ENCODE data around the gene RSPH10B2.
"Not testable (repeated sequence)": the region's sequence is repeated elsewhere in the genome, so short reads cannot be mapped to it uniquely, and the experiment has no call there.

RSPH10B2 gene

DNA sequence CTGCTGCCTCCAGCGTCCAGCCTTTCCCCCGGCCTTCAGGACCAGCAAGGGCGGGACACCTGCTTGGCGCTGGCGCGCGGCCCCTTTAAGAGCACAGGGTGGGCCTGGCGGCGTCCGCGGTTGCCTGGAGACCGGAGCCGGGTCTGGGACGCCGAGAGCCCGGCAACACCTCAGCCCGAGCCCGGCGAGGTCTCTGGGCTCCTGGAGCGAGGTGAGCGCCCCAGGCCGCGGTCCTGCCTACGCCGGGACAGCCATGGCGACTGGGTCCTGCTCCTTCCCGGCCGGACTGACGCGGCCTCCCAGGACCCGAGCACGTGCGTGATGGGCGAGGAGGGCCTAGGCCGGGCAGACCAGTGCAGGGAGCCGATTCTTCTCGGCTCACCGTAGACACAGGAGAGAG is at the start of gene RSPH10B2:
Gene RSPH10B2 (plus strand): TSS at position 140 of the 400 bp plus-strand sequence. CDS start 3,575 bp downstream, outside the sequence.
- DNase-seq: not testable (repeated sequence)

DNA sequence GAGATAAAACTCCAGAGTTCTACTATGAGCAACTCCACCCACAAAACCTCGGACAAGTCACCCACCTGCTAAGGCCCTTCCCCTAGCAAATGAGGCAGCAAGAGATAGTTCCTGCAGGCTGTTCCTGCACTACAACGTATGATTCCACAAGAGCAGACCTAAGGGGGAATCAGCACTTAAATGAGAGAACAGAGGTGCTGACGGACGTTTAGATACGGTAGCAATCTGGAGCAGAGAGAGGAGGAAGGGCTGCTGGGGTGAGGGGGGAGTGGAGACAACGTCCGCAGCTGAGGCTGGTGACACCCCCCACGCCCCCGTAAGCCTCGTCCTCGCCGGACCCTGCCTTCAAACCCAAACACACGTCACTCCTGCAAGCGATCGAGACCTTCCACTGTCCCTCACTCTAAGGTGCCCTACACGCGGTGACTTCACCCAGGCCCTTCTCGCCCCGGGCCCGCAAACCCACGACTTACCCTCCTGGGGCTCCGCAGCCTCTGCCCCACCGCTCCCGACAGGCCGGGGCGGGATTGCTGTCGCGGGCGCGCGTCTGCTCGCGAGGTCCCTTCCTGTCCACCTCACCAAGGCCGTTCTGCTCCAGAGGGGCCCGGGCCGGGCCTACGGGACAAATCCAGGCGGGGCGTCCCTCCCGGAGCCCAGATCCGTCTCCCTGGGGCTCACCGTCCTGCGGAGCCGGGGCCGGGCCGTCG is 47.8 kb upstream of the RSPH10B2 start:
- no peak for DNase-seq

DNA sequence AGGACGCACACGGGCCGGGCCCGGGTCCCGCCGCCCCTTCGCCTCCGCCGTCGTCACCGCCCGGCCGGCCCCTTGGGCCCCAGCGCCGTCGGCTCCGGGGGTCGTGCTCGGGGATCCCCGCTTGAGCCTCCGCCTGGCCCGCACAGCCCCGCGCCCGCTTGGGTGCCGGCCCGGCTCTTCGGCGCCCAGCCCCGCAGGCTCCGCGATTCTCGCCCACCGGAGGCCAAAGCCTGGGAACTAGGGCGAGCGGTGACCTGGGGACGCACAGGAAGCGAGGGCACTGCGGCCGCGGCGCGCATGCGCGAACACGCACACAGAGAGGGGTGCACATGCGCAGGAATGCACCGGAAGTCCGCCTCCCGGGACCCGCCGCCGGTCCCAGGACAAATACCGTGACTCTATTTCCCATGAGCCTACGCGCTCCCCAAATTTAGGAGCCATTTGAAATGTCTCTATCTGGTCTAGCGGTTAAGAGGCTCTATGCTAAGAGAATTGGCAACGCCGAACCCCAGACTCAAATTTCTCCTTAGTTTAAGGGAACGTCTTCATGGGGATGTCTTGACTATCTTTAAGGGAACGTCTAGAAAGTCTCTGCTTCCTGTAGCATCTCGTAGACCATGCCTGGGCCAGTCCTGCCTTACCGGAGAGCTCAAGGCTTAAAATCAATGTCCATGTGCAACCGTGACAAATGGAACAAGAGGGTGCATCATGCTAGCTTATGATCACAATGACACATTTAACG is 47.1 kb upstream of the RSPH10B2 start, which contains the start of gene ZNF12:
Gene ZNF12 (minus strand): TSS at position 282 of the 742 bp plus-strand sequence. CDS start 1,774 bp downstream, outside the sequence.
- DNase-seq: peak; percentile 46

DNA sequence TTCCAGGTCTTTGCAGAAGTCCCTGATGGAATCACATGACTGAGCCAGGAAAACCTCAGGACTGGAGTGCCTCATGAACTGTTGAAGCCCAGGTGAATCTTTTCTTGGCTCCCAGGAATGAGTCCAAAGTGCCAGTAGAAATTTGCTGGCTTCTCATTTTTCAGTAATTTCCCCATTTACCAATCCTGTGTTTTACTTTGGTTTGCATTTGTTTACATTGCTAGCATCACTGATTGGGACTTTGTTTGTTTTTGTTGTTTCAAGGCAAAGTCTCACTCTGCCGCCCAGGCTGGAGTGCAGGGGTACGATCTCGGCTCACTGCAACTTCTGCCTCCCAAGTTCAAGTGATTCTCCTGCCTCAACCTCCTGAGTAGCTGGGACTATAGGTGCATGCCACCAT is 45.6 kb upstream of the RSPH10B2 start:
- no peak for DNase-seq

DNA sequence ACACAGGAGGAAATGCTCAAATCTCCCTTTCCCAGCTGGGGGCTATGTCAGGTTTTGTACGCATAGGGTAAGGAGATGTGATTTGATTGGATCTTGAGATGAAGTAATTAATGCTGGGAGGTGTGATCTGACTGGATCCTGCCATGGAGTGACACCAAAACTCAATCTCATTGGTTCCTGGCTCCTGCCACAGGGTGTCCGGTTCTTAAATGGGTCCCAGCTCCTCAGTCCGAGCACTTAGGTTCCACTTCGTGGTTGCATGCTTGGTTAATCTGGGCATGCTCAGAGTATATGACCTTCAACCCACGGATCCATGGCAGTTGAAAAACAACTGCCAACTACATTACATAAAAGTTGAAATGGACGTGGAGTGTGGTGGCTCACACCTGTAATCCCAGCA is 44.1 kb upstream of the RSPH10B2 start:
- no peak for DNase-seq

DNA sequence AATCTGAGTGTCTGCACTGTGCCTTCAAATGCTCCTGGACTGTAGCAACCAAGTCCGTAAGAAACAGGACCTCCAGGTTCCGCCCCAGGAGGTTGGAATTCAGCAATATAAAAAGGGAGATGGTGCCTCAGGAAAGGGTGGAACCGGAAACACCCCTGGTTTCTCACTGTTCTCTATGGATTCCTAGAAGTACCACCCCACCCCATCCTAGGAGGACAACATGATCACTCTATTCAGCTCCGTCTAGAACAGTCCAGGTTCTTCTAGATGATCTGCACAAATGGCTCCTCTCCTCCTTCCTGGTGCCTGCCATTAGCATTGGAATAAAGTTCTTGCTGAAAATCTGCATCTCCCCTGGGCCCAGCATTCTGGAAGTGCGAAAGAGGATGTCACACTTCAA is 39.5 kb upstream of the RSPH10B2 start:
- no peak for DNase-seq

DNA sequence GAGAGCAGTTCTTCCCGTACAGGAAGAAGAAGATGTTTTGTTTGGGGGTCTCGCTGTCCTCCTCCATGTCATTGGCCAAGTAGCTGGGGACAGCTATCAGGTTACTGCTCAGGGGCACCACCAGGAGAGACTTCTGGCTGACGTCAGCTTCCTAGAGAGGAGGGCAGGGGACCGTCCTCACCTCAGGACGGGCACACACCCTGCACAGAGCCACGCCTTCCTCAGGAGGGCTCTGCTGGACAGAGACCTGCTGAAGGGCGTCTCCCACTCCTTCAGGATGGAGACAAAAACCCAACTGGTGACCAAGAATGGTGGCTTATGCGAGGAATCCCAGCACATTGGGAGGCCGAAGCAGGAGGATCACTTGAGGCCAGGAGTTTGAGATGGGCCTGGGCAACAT is 38.0 kb upstream of the RSPH10B2 start:
- DNase-seq: not testable (repeated sequence)

DNA sequence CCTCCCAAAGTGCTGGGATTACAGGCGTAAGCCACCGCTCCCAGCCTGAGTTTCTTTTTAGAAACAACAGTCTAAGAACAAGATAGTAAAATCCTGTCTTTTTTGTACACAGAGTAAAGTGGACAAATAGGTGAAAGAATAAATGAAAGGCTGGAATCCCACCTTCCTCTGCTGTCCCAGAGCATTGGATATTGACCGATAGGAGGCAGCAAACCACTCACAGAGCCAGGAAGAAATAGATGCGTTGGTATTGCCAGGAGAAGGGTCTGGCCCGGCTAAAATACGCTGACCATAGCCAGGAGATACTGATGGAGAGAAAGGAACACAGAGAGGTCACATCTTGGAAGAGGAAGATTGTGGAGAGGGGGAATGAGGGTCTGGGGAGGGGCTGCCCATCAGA is 35.8 kb upstream of the RSPH10B2 start:
- DNase-seq: no peak

DNA sequence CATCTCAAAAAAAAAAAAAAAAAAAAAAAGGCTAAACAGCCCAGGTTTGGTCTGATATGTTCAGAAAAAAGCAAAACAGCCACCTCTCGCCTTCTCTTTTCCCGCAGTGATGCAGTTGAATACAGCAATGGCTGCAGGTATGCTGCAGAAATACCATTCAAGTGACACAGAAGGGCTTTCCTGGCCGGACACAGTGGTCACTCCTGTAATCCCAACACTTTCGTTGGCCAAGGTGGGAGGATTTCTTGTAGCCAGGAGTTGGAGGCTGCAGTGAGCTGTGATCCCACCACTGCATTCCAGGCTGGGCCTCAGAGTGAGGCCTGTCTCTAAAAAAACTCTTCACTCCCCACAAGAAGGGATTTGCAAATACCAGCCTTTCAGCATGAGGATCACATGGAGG is 29.6 kb upstream of the RSPH10B2 start:
- not testable (repeated sequence) for DNase-seq

DNA sequence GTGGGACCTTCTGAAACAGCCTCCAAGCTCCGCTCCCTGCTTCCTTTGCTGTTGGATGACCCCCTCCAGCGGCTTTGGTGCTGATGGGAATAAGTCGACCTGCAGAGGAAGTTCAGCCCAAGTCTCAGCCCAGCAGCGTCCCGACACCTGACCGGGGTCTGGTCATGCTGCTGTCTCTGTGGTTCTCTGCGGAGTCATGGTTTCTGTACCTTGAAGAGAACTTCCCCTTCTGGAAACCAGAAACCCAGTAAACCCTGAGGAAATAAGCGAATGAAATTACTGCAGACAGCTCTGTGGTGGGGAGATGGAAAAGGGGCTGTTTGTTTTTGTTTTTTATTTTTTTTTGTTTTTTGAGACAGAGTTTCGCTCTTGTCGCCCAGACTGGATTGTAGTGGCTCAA is 28.9 kb upstream of the RSPH10B2 start:
- no peak for DNase-seq

DNA sequence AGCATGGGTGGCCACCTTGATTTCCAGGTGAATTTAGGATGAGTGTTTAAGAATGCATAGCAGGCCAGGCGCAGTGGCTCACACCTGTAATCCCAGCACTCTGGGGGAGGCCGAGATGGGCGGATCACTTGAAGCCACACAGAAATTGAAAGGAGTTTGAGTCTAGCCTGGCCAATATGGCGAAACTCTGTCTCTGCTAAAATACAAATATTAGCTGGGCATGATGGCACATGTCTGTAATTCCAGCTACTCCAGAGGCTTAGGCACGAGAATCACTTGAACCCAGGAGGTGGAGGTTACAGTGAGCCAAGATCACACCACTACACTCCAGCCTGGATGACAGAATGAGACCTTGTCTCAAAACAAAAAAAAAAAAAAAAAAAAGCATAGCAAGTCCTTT is 27.6 kb upstream of the RSPH10B2 start:
- not testable (repeated sequence) for DNase-seq

DNA sequence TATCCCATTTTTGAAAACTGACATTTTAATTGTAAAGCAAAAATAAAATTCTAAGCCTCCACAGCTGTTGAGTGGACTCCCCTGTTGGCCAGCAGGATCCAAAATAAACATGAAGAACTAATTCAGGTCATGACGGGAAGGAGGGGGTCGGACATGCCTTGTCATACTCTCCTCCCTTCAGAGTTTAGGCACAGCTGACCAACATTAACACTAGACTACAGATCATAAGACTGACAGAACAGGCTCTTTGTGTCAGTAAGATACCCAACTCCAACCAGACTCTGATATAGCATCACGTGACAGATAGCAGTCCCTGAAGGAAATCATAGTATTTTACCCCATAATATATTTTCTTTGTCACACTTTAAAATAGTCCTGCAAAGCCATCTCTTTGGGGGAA is 26.2 kb upstream of the RSPH10B2 start:
- DNase-seq: no peak

DNA sequence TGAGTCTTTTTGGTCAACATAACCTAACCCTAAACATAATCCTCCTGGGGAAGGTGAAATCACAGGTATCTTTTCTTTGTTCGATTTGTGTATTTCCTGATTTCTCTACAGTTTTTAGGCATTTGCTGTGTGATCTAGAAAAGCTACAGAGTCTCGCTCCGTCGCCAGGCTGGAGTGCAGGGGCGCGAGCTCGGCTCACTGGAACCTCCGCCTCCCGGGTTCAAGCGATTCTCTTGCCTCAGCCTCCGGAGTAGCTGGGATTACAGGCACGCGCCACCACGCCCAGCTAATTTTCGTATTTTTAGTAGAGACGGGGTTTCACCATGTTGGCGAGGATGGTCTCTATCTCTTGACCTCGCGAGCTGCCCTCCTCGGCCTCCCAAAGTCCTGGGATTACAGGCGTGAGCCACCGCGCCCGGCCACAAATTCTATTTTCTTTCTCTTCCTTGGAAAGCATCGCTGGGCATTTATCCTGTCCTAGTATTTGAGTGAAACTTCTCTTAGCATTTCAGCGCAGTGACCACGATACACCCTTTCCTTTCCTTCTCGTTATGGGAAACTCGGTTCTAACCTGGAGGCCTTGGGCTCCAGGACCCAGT is 24.9 kb upstream of the RSPH10B2 start:
- not testable (repeated sequence) for DNase-seq

DNA sequence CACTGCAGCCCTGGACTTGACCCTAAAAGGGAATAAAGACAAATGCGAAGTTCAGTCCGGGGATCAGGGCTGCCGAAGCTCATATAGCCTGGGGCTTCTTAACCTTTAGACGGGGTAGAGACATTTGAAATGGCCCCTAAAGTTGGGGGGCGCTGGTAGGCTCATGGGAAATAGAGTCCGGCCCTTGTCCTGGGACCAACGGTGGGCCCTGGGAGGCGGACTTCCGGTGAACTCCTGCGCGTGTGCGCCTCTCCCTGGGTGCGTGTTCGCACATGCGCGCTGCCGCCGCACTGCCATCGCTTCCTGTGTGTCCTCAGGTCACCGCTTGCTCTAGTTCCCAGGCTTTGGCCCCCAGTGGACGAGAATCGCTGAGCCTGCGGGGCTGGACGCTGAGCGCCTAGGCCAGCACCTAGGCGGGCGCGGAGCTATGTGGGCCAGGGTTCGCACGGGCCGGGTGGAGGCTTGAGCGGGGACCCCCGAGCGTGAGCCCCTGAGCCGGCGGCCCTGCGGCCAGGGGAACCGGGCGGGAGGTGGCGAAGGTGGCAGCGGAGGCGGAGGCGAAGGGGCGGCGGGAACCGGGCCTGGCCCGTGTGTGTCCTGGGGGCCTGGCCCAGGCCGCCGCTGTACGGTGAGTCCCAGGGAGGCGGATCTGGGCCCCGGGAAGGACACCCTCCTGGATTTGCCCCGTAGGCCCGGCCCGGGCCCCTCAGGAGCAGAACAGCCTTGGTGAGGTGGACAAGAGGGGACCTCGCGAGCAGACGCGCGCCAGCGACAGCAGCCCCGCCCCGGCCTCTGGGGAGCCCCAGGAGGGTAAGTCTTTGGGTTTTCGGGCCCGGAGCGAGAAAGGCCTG is 24.2 kb upstream of the RSPH10B2 start:
- DNase-seq: peak; percentile 32

DNA sequence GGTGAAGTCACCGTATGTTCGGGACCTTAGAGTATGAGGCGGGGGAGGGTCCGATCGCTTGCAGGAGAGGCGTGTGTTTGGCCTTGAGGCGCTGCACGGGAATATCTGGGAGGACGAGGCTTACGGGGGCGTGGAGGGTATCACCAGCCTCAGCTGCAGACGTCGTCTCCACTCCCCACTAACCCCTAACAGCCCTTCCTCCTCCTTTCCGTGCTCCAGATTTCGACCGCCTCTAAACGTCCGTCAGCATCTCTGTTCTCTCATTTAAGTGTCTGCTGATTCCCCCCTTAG is 23.6 kb upstream of the RSPH10B2 start:
- DNase-seq: no peak

DNA sequence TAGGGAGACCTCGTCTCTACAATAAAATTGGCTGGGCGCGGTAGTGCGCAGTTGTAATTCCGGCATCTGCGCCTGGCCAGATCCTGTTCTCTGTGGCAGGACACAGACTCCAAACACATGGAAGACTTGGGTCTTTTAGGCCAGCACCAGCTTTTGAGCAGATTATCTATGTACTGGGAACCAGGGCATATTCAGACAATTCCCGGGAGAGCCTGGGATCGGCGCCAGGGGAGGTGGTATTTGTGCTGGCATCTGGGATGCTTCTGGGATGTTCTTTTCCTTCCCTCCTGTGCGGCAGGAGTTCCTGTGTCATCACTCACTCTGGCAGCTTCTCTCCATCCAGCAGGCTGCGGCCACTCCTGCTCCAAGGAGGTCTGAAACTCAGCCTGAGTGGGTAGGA is 15.5 kb upstream of the RSPH10B2 start:
- DNase-seq: not testable (repeated sequence)

DNA sequence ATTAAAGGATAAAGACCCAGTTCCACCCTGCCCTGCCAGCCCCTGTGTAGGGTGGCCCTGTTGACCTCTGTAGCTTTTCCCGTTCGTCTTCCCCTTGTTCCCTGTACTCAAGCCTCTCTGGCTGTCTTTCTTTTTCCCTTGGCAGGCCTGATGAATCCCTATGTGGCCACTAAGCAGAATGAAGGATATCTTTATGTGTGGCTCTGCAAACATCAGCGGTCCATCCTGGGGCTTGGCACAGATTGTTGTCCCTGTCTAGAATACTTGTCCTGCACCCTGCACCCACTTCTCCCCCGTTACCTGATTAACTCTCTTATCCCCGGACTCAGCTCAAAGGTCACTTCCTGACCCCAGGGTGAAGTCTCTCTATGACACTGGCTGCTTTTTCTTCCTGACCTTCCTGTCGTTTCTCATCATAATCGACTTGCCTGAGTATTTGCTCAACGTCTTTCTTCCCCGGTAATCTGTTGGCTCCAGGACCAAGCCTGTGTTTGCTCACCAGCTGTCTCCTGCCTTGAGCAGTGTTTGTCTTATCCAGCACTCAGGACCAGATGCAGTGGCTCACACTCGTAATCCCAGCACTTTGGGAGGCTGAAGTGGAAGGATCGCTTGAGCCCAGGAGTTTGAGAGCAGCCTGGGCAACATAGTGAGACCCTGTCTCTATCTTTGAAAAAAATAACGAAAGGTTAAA is 9.3 kb upstream of the RSPH10B2 start:
- DNase-seq: not testable (repeated sequence)

DNA sequence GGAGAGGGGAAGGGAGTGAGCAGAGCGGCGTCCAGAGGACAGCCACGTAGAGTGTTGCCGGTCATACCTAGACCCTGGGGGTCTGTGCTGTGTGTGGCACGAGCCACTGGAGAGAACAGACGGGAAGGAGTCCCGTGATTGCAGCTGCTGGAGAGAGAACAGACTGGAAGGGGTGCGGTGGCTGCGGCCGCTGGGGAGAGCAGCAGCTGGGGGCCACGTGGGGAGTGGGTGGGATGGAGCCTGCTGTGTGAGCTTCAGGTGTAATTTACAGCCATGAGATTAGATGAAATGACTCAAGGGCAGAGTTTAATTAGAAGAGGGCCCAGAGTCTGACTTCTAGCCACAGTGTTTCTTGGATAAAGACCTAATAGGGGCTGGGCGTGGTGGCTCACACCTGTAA is 4.6 kb upstream of the RSPH10B2 start:
- not testable (repeated sequence) for DNase-seq

DNA sequence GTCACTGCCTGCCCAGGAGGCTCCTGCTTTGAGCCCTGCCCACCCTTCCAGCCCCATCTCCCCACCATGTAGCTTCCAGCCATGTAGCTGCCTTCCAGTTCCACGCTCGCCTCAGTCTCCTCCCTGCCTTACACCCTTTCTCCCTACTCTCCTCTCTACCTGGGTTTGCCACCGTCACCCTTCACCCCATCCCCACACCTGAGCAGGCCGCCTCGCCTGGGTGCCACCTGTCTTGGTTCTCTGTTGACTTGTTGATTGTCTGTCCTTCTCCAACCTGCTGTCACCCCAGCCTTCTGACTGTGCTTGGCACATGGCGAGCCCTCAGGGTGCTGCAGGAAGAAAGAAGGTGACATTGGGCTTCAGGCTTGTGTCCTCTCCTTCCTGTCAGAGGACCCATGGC is 3.7 kb upstream of the RSPH10B2 start:
- not testable (repeated sequence) for DNase-seq

DNA sequence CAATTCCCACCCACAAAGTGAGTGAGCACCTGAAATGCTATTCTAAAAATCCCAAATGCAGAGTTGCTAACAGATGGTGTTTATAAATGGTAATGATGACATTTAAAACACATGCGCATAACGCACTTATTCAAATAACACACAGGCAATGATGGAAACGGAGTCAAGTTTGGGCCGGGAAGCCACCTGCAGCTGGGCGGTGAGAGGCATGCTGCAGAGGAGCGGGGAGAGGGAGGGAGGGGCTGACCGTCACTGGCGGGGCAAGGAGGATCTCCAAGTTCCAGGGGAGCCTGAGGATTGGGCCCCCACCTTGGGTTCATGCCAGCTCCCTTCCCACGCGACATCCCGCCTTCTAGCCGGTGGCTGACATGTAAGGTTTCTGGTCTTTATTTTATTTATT is 7.3 kb downstream of the RSPH10B2 start:
- not testable (repeated sequence) for DNase-seq

DNA sequence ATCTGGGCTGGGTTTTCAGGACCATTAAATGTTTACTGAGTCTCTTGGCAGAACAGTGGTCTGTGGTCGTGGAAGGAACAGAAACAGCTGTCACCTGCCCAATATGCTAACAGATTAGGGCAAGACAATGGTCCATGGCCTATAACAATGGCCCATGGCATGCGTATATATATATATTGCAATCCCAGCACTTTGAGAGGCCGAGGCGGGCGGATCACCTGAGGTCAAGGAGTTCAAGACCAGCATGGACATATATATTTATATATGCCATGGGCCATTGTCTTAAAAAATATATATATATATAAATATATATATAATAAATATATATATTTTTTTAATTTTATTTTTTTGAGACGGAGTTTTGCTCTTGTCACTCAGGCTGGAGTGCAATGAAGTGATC is 27.7 kb downstream of the RSPH10B2 start:
- DNase-seq: not testable (repeated sequence)

DNA sequence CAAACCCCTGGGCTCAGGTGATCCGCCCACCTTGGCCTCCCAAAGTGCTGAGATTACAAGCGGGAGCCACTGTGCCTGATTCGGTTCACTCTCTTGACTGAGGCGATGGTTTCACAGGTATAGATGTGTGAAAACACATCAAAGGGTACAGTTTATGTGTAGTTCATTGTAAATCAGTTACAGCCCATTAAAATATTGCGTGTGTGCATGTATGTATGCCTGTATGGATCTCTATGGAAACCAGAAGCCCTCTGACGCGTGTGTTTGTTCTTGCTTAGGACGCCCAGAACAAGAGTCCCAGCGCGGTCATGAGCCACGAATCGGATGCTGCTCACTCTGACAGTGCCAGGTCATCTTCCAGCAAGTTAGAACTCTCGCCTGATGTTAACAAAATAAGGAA is 35.5 kb downstream of the RSPH10B2 start:
- DNase-seq: not testable (repeated sequence)

Measured in NCI-H2029 treated with DMSO at 0.1 percent for 48 hours (cell line).